Astrocyte (in vitro differentiated cells and primary cell): Measurements from ENCODE around the gene SLC39A8. TPM values are rescaled to one million over a fixed set of nuclear protein-coding genes. Genes with fewer than 3 reads are reported as not detected.
"Not testable (repeated sequence)": the region's sequence is repeated elsewhere in the genome, so short reads cannot be mapped to it uniquely, and the experiment has no call there.

ENCODE experiments used
- DNase-seq: peaks from one replicate; pipeline ENCODE4 v3.0.0-alpha.2; 2010; ENCODE audit warnings: low read depth
- FAIRE-seq: peaks from 2 replicates; lab custom pipeline; 2011; peaks lifted over from hg19 to GRCh38; lab: Jason Lieb, UNC
- H2AFZ ChIP-seq: 2 replicates; pipeline ENCODE4 v1.6.0; 2012; ENCODE audit warnings: low read depth, low read length, inconsistent platforms
- H3K27ac ChIP-seq: 2 replicates; pipeline ENCODE4 v1.5.1; 2011; ENCODE audit warnings: low read depth, low read length, inconsistent platforms
- H3K27me3 ChIP-seq: 2 replicates; pipeline ENCODE4 v1.6.0; 2011; ENCODE audit warnings: low read length, inconsistent platforms; ENCODE audit not compliant: insufficient read depth
- H3K36me3 ChIP-seq: 2 replicates; pipeline ENCODE4 v1.5.1; 2011; ENCODE audit warnings: low read length, inconsistent platforms; ENCODE audit not compliant: insufficient read depth
- H3K4me1 ChIP-seq: 2 replicates; pipeline ENCODE4 v1.5.1; 2011; ENCODE audit warnings: low read length, inconsistent platforms; ENCODE audit not compliant: insufficient read depth
- H3K4me2 ChIP-seq: 2 replicates; pipeline ENCODE4 v1.6.0; 2012; ENCODE audit warnings: low read length, inconsistent platforms
- H3K4me3 ChIP-seq: 2 replicates; pipeline ENCODE4 v1.5.1; 2011; ENCODE audit warnings: low read depth, mild to moderate bottlenecking, low read length, inconsistent platforms; ENCODE audit not compliant: insufficient read depth
- H3K79me2 ChIP-seq: 2 replicates; pipeline ENCODE4 v1.6.0; 2012; ENCODE audit warnings: mild to moderate bottlenecking, low read length, inconsistent platforms; ENCODE audit not compliant: insufficient read depth
- H3K9ac ChIP-seq: 2 replicates; pipeline ENCODE4 v1.6.0; 2012; ENCODE audit warnings: mild to moderate bottlenecking, low read length, inconsistent platforms
- H3K9me3 ChIP-seq: 2 replicates; pipeline ENCODE4 v1.5.1; 2012; ENCODE audit warnings: low read depth, mild to moderate bottlenecking, low read length, inconsistent platforms; ENCODE audit not compliant: insufficient read depth
- H4K20me1 ChIP-seq: 2 replicates; pipeline ENCODE4 v1.6.0; 2012; ENCODE audit warnings: low read length, inconsistent platforms; ENCODE audit not compliant: insufficient read depth
- H3K27ac Mint-ChIP-seq: one replicate; pipeline ENCODE4 v1.8.0; 2021; ENCODE audit warnings: mild to moderate bottlenecking, mixed read lengths; ENCODE audit not compliant: unreplicated experiment
- H3K27me3 Mint-ChIP-seq: one replicate; pipeline ENCODE4 v1.8.0; 2021; ENCODE audit warnings: low read depth, mixed read lengths; ENCODE audit not compliant: unreplicated experiment
- H3K36me3 Mint-ChIP-seq: one replicate; pipeline ENCODE4 v1.8.0; 2021; ENCODE audit warnings: low read depth, mixed read lengths; ENCODE audit not compliant: unreplicated experiment
- H3K4me1 Mint-ChIP-seq: one replicate; pipeline ENCODE4 v1.8.0; 2021; ENCODE audit warnings: low read depth, mixed read lengths; ENCODE audit not compliant: unreplicated experiment
- H3K4me3 Mint-ChIP-seq: one replicate; pipeline ENCODE4 v1.8.0; 2021; ENCODE audit warnings: mild to moderate bottlenecking, moderate library complexity, mixed read lengths; ENCODE audit not compliant: unreplicated experiment
- H3K9me3 Mint-ChIP-seq: one replicate; pipeline ENCODE4 v1.8.0; 2021; ENCODE audit warnings: mild to moderate bottlenecking, mixed read lengths; ENCODE audit not compliant: unreplicated experiment
- CTCF ChIP-seq: IDR thresholded peaks from 2 replicates; pipeline ENCODE4 v1.5.1; 2011; ENCODE audit warnings: low read depth, mild to moderate bottlenecking, inconsistent platforms, low read length, moderate library complexity; ENCODE audit not compliant: insufficient read depth
- EZH2 ChIP-seq: IDR thresholded peaks from 2 replicates; pipeline ENCODE4 v1.6.1; 2012; ENCODE audit warnings: mild to moderate bottlenecking, low read length, inconsistent platforms; ENCODE audit not compliant: insufficient read depth
- total RNA-seq: library from RNA; stranded (reverse); gene quantifications from 2 replicates; pipeline ENCODE4 v1.2.1, GENCODE V29; 2021

SLC39A8 gene
- total RNA-seq, 1 donor from 2014 or later, result 5.6 TPM

GRCh38 chr4:102247041-102247440, 98.2 kb downstream of the SLC39A8 start:
- Histone ChIP-seq H4K20me1 (no peaks in the 10 kb centered on the region), H3K36me3 (no peaks in the 10 kb centered on the region), H3K4me1 (peaks cover 5% of the 10 kb centered on the region), H2AFZ (no peak overlapping the region), H3K27me3 (no peaks in the 10 kb centered on the region), H3K9ac (no peak overlapping the region), H3K4me3 (no peak overlapping the region), H3K4me2 (peak overlapping the region; percentile 5), H3K9me3 (peaks cover 6% of the 10 kb centered on the region), H3K79me2 (no peaks in the 10 kb centered on the region), H3K27ac (no peak overlapping the region)
- peaks cover 4% of the 10 kb centered on the region for H3K27me3 Mint-ChIP-seq
- no peak overlapping the region for H3K4me3 Mint-ChIP-seq
- no peak for TF ChIP-seq EZH2
- TF ChIP-seq CTCF, result no peak
- H3K27ac Mint-ChIP-seq, result no peak overlapping the region
- DNase-seq (peak; percentile 67), FAIRE-seq (no peak)
- H3K4me1 Mint-ChIP-seq, result peaks cover 9% of the 10 kb centered on the region
- H3K36me3 Mint-ChIP-seq, result no peaks in the 10 kb centered on the region
- H3K9me3 Mint-ChIP-seq, result peaks cover 14% of the 10 kb centered on the region

- Histone ChIP-seq H3K79me2 (no peaks in the 10 kb centered on the region), H3K27ac (no peak overlapping the region), H2AFZ (no peak overlapping the region), H3K36me3 (no peaks in the 10 kb centered on the region), H3K27me3 (no peaks in the 10 kb centered on the region), H4K20me1 (no peaks in the 10 kb centered on the region), H3K9ac (no peak overlapping the region), H3K4me2 (peak overlapping the region; percentile 5), H3K4me3 (no peak overlapping the region), H3K4me1 (peaks cover 5% of the 10 kb centered on the region), H3K9me3 (peaks cover 6% of the 10 kb centered on the region)
- Mint-ChIP-seq H3K4me1 (peaks cover 9% of the 10 kb centered on the region), H3K27ac (peak overlapping the region; percentile 6), H3K4me3 (no peak overlapping the region), H3K36me3 (no peaks in the 10 kb centered on the region), H3K27me3 (peaks cover 4% of the 10 kb centered on the region), H3K9me3 (peaks cover 14% of the 10 kb centered on the region)
- no peak for TF ChIP-seq EZH2
- TF ChIP-seq CTCF, result no peak
- DNase-seq, result no peak
- FAIRE-seq, result no peak
These were observed 98.9 kb downstream of the SLC39A8 start for GRCh38 chr4:102246416-102246815.

- H3K36me3 ChIP-seq, result no peaks in the 10 kb centered on the region
- no peak overlapping the region for H2AFZ ChIP-seq
- no peaks in the 10 kb centered on the region for H3K79me2 ChIP-seq
- H3K27ac Mint-ChIP-seq, result no peak overlapping the region
- H3K4me1 ChIP-seq, result peaks cover 5% of the 10 kb centered on the region
- H3K4me3 ChIP-seq, result no peak overlapping the region
- H3K9me3 ChIP-seq, result peaks cover 6% of the 10 kb centered on the region
- H3K27ac ChIP-seq, result no peak overlapping the region
- H4K20me1 ChIP-seq, result no peaks in the 10 kb centered on the region
- H3K4me3 Mint-ChIP-seq, result no peak overlapping the region
- TF ChIP-seq CTCF (no peak), EZH2 (no peak)
- H3K4me2 ChIP-seq, result no peak overlapping the region
- DNase-seq, result no peak
- FAIRE-seq, result no peak
- no peak overlapping the region for H3K9ac ChIP-seq
- no peaks in the 10 kb centered on the region for H3K36me3 Mint-ChIP-seq
- H3K27me3 Mint-ChIP-seq, result peaks cover 4% of the 10 kb centered on the region
- peaks cover 7% of the 10 kb centered on the region for H3K4me1 Mint-ChIP-seq
- no peaks in the 10 kb centered on the region for H3K27me3 ChIP-seq
- H3K9me3 Mint-ChIP-seq, result peaks cover 14% of the 10 kb centered on the region
These were observed 100.3 kb downstream of the SLC39A8 start for GRCh38 chr4:102244878-102245535.

GRCh38 chr4:102243296-102243695, 102.0 kb downstream of the SLC39A8 start:
- H3K36me3 ChIP-seq, H3K27ac Mint-ChIP-seq, DNase-seq, H3K4me2 ChIP-seq, FAIRE-seq, H4K20me1 ChIP-seq, H3K27ac ChIP-seq, H3K4me1 ChIP-seq, H2AFZ ChIP-seq, H3K4me3 ChIP-seq, H3K4me3 Mint-ChIP-seq, H3K27me3 ChIP-seq, H3K9ac ChIP-seq, H3K4me1 Mint-ChIP-seq, H3K9me3 ChIP-seq, H3K27me3 Mint-ChIP-seq, H3K36me3 Mint-ChIP-seq, H3K79me2 ChIP-seq: not testable (repeated sequence)
- H3K9me3 Mint-ChIP-seq, result peaks cover 12% of the 10 kb centered on the region
